Heart left ventricle (tissue), 16 donors: Measurements from ENCODE around the gene MPLKIP. TPM values are rescaled to one million over a fixed set of nuclear protein-coding genes. Genes with fewer than 3 reads are reported as not detected.

Experiments used
- ATAC-seq, 4 donors: fragments of 200-7000 bp; cut with Tn5 transposase; one replicate each; pipeline ENCODE4 v1.9.1; 2020 to 2022; ENCODE audit warnings: moderate library complexity in 4 of 4, mild to moderate bottlenecking in 3 of 4, moderate number of reproducible peaks in 1 of 4
- DNase-seq, 5 donors: peaks; one replicate each; pipeline ENCODE4 v3.0.0-alpha.2; 2020
- H3K27ac ChIP-seq, 12 donors: fragments of 200-600 bp; sonication (generic) in 4 of 12; one replicate each; pipeline versions ENCODE4 v1.5.0 to v1.8.0; 2016 to 2022; ENCODE audit warnings: mild to moderate bottlenecking in 2 of 12
- H3K27me3 ChIP-seq, 9 donors: fragments of 200-600 bp; sonication (generic) in 2 of 9; one replicate each; pipeline versions ENCODE4 v1.5.1 to v1.8.0; 2016 to 2022; ENCODE audit warnings: mild to moderate bottlenecking in 3 of 9
- H3K36me3 ChIP-seq, 9 donors: fragments of 200-600 bp; sonication (generic) in 2 of 9; one replicate each; pipeline versions ENCODE4 v1.5.0 to v1.8.0; 2018 to 2022; ENCODE audit warnings: mild to moderate bottlenecking in 2 of 9
- H3K4me1 ChIP-seq, 12 donors: fragments of 200-600 bp; sonication (generic) in 4 of 12; one replicate each; pipeline versions ENCODE4 v1.5.0 to v1.8.0; 2016 to 2022; ENCODE audit warnings: mild to moderate bottlenecking in 3 of 12
- H3K4me3 ChIP-seq, 12 donors: fragments of 200-600 bp; sonication (generic) in 4 of 12; one replicate each; pipeline versions ENCODE4 v1.5.0 to v1.8.0; 2017 to 2022; ENCODE audit warnings: mild to moderate bottlenecking in 9 of 12, moderate library complexity in 4 of 12
- H3K9me3 ChIP-seq, 12 donors: fragments of 200-600 bp; sonication (generic) in 4 of 12; one replicate each; pipeline versions ENCODE4 v1.5.0 to v1.8.0; 2016 to 2022; ENCODE audit warnings: mild to moderate bottlenecking in 1 of 12
- POLR2A ChIP-seq, 2 donors: fragments of 450-650 bp; IDR thresholded peaks; one replicate each; pipeline ENCODE4 v1.6.1; 2017; ENCODE audit warnings: antibody characterized with exemption in 2 of 2, mild to moderate bottlenecking in 2 of 2, moderate library complexity in 2 of 2
- WGBS, 4 donors: extraction: QIAGEN DNeasy Blood & Tissue Kit in 2 of 4; methylation state at CpG; one replicate each; pipeline versions ENCODE4 v1.1.5 to v1.1.7; 2013 to 2018; 5-methylcytosine and 5-hydroxymethylcytosine counted together
- intact Hi-C, 10 donors: fragments of 100-400 bp; cut with DNase I; formaldehyde crosslinking; loops; one replicate each; pipeline versions ENCODE4 v1.11.1 to v1.14.2; 2022
- polyA plus RNA-seq, 2 donors: library from polyadenylated mRNA; stranded (reverse); fragments of 200-250 nt; gene quantifications; one replicate each; pipeline ENCODE4 v1.2.3, GENCODE V29; 2013
- total RNA-seq, 9 donors: library from RNA; depleted of rRNA in 2 of 9; stranded (reverse); fragments of >200 nt in 2 of 9; fragmentation: NEBNext Ultra II Directional in 3 of 9; extraction: Animal tissue kit (Norgen Biotek cat#: 25700) in 3 of 9; gene quantifications; one replicate each; pipeline versions ENCODE4 v1.1.0 to v1.2.4, GENCODE V29; 2016 to 2023
- TF ChIP-seq, protein P1 (sequence below), 12 donors: fragments of 200-600 bp; sonication (generic) in 4 of 12; IDR thresholded peaks; one replicate each; pipeline versions ENCODE4 v1.5.0 to v1.8.0; 2018 to 2022; ENCODE audit warnings: antibody characterized with exemption in 12 of 12, mild to moderate bottlenecking in 5 of 12
- donor health status: ischemic (EF 13 %, LVEDD 7.1; RV severe dilation, severe dysfunction).
- donor health status: healthy with polysubstance abuse.
- donor health status: DM: no; HTN: yes; CAD: no.
- donor health status: DM: no; HTN: no; CAD: no.
- donor health status: ischemic (EF 25% LVEDD 6.9; RV normal size, moderate dysfunction).
- donor health status: ischemic (EF 25% LVEDD 5.7; RV mildly dilated, moderate dysfunction).
- donor health status: healthy.
- donor health status: DM: yes; HTN: yes; CAD: no.
- donor health status: ischemic (EF 35%, LVEDD 5.7; RV mildly dilated, moderate dysfunction).
- donor health status: nonischemic (EF 11% LVEDD 7.7; RV severe dilation, severe dysfunction).
- donor health status: DM: yes; HTN: yes; CAD: no.
- donor health status: PGD.
- donor health status: ischemic (EF 29% LVEDD 5.4; RV normal size, mild dysfunction).
- donor health status: nonischemic (EF 23%, LVEDD 6.1; RV moderate dilation, normal function).

MPLKIP gene
- total and polyA plus RNA-seq, 11 donors = 12.0 to 25.6 (median 17.4) TPM

DNA sequence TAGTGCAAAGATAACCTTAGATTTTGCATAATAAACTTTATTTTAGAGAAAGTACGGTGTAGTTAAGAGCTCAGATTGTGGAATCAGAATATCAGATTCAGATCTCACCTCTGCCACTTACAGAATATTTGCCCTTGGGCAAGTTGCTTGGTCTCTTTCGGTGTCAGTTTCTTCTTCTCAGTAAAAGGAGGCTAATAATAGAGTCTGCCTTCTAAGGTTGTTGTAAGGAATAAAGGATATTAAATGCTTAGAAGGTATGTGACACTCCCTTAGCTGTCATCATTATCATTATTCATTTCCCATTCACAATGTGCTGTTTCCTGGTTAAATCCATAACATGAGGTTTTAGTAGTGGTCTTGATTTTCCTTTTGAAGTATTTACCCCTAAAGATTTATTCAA is 42.2 kb downstream of the MPLKIP start:
- Histone ChIP-seq H3K4me3 (no peak overlapping the region), H3K4me1 (peaks cover 0 to 15% (median 0%) of the 10 kb centered on the region in 12 donors), H3K27ac (no peak overlapping the region), H3K9me3 (no peaks in the 10 kb centered on the region), H3K27me3 (no peaks in the 10 kb centered on the region), H3K36me3 (peaks cover 0 to 95% (median 82%) of the 10 kb centered on the region in 9 donors)
- no peak for DNase-seq
- TF ChIP-seq POLR2A (IDR thresholded peaks at IDR 0.05) = no peak
- TF ChIP-seq, protein P1, sequence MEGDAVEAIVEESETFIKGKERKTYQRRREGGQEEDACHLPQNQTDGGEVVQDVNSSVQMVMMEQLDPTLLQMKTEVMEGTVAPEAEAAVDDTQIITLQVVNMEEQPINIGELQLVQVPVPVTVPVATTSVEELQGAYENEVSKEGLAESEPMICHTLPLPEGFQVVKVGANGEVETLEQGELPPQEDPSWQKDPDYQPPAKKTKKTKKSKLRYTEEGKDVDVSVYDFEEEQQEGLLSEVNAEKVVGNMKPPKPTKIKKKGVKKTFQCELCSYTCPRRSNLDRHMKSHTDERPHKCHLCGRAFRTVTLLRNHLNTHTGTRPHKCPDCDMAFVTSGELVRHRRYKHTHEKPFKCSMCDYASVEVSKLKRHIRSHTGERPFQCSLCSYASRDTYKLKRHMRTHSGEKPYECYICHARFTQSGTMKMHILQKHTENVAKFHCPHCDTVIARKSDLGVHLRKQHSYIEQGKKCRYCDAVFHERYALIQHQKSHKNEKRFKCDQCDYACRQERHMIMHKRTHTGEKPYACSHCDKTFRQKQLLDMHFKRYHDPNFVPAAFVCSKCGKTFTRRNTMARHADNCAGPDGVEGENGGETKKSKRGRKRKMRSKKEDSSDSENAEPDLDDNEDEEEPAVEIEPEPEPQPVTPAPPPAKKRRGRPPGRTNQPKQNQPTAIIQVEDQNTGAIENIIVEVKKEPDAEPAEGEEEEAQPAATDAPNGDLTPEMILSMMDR (IDR thresholded peaks at IDR 0.05) = no peak
- intact Hi-C loops = loop anchor here in 1 of 10 donors (10.0 kb wide), 1 partner anchor 63 kb away; no protein-coding TSS in a partner anchor
- ATAC-seq = no peak
- WGBS, 4 donors = 87 to 94% (median 92%) methylated on average over 2 of the region's 2 CpGs

DNA sequence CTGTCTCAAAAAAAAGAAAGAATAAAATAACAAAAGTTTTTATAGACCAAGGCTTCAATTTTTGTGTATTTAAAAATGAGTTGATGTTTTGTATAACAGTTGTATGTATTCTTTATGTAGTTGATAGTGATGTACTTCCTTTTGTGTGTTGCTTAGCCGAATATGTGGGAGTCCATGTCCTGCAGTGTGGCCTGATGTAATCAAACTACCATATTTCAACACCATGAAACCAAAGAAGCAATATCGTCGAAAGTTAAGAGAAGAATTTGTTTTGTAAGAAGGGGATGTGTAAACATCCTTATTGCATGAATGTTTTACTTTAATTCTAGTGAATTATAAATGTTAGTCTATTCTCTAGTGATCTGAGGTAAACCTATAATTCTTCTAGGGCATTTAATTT is 56.6 kb downstream of the MPLKIP start:
- DNase-seq = no peak
- H3K27ac ChIP-seq = no peak overlapping the region
- H3K27me3 ChIP-seq = no peaks in the 10 kb centered on the region
- H3K4me1 ChIP-seq = no peaks in the 10 kb centered on the region
- 85 to 89% (median 87%) methylated on average over 3 of the region's 3 CpGs for WGBS, 4 donors
- H3K4me3 ChIP-seq = no peak overlapping the region
- intact Hi-C loops = no loop called here
- no peak for TF ChIP-seq POLR2A (IDR thresholded peaks at IDR 0.05)
- TF ChIP-seq, protein P1 (IDR thresholded peaks at IDR 0.05) = no peak
- peaks cover 0 to 44% (median 37%) of the 10 kb centered on the region in 9 donors for H3K36me3 ChIP-seq
- no peak for ATAC-seq
- no peaks in the 10 kb centered on the region for H3K9me3 ChIP-seq

Other genes starting within 250 kb of the MPLKIP start
- 10 to 100 TPM; 18.7 to 32.2 (median 24.9) TPM for gene CDK13, start 184.4 kb downstream of the MPLKIP start, total RNA-seq
- 10 to 100 TPM; 12.4 to 15.7 TPM for gene CDK13, start 184.4 kb downstream of the MPLKIP start, polyA plus RNA-seq
- gene SUGCT, start 383 bp upstream of the MPLKIP start, total RNA-seq = 1 to 10 TPM; 2.9 to 7.6 (median 5.2) TPM
- gene SUGCT, start 383 bp upstream of the MPLKIP start, polyA plus RNA-seq = 1 to 10 TPM; 1.4 to 4.2 TPM